Endometrium (tissue), 2 donors: ENCODE data around the gene TPBGL.

Experiments
- FAIRE-seq: peaks from 2 replicates; lab custom pipeline; 2012; peaks lifted over from hg19 to GRCh38; lab: Jason Lieb, UNC
- donor health status: control.
- donor health status: control.

TPBGL gene

DNA sequence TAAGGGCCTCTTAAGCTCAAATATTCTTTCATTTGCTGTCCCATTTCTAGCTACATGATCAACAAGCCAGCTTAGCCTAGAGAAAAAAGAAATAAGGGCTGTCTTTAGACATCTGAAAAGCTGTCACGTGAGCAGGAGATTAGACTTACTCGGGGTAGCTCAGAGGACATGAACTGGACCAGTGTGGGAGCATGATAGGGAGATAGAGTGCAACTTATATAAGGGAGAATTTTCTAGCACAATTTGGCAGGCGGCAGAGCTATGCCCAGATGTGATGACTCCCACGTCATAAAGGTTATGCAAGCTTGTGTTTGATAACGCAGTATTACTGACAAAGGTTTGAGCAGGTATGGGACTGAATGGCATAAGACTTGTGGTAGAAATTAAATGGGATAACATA is 28.2 kb upstream of the TPBGL start:
- FAIRE-seq: no peak

DNA sequence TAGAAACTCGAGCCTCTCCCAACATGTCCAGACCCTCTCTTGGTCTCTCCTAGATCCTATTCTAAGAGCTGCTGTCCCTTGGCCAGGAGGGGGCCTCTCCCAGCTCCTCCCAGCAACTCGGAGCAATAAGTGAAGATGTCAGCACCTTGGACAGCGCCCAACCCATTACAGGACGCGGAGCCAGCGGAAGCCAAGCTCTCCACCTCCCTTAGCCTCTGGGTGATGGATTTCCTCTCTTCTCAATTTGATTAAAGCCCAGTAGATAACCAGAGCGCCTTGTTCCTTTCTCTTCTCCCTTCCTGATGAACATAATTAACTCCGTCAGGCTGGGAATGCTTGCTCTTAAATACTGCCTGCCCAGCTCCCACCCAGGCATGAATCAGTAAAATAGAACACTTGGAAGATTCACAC is 26.2 kb upstream of the TPBGL start:
- FAIRE-seq: no peak

DNA sequence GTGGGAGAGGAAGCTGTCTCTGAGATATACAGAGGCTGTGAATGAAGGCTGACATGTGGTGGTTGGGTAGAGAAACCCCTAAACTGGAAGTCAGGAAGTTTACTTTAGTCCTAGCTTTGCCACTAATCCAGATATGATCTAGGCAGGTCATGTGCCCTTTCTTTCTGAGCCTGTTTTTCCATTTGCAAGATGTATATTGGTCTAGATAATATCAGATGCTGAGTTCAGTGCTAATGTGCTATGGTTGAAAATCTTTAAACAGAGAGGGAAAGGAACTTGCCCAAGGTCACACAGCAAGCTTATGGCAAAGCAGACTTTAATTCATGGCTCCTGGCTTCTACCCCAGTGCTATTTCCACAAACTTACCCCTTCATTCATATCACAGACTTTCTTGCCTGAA is 25.7 kb upstream of the TPBGL start:
- no peak for FAIRE-seq

DNA sequence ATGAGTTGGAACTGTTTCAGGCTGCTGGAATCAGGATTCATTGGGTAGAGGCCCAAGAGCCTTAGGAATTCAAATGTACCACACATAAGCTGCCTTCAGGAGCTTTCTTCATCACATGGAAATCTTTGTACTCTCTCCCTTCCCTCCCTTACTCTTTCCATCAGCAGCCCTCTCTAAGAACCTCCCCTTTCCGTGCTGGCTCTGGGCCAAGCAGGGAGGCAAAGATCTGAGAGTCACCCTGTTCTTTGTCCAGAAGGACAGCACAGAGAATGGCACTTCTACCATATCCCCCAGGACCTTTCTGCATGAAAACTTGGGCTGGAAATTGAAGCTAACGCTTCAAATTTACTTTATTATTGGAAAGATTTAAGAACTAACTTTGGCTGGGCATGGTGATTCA is 20.7 kb upstream of the TPBGL start:
- FAIRE-seq: no peak

DNA sequence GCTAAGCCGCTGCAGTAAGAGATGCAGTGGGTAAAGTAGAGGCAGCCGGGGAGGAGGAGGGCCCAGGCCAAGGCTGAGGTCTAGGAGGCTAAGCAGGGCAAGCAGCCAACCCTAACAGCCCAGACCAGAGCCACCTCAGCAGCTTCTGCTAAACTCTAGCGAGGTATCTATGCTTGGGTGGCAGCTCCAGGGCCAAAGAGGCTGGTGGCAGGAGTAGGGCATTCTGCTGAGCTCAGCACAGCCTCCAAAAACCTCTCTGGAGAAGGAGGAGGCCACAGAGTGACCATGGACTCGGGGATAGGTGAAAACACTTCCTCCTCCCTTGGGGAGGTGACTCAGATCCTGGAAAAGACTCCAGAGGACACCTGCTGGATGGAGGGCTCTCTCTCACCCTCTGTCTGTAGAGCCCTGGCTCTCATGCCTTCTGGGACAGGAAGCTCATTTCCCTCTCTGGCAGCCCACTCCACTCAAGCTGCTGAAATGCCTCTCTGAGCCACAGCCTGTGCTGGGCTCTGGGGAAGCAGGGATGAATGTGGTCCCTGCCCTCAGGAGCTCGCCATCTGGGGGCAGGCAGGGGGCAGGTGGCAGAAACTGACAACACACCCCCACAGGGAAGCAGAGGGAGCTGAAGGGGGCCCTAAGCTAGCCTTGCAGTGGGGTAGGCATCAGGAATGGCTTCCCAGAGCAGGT is 16.5 kb upstream of the TPBGL start:
- no peak for FAIRE-seq

DNA sequence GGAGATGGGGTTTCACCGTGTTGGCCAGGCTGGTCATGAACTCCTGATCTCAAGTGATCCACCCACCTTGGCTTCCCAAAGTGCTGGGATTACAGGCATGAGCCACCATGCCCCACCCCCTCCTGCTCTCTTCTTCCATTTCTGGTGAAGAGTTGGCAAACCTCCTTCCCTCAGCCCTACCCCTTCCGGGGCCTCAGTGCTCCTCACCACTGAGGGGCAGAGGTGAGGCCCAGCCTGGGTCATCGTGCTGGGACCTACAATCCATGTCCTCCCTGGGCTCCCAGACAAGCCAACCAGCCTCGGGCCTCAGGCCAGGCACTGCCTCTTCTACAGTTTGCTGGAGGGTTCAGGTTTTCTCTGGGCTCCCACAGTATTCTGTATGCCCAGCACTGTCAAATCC is 14.8 kb upstream of the TPBGL start:
- no peak for FAIRE-seq

DNA sequence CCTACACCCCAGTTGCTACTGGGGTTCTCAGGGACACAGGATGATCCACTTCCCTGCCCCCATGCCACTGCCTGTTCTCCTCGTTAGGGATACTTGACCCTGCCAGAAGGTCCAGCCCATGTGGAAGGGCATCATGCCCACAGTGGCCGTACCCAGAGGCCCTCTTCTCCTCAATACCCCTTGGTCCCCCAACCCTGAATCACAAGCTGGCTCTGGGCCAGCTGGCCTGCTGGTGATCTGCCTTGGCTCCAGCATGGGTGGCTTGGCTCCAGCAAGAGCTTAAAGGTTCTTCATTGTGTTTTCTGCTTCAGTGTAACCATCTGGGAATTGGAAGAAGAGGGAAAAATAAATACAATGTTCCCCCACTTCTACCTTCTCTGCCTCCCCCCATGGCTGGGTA is 11.1 kb upstream of the TPBGL start:
- FAIRE-seq: no peak

DNA sequence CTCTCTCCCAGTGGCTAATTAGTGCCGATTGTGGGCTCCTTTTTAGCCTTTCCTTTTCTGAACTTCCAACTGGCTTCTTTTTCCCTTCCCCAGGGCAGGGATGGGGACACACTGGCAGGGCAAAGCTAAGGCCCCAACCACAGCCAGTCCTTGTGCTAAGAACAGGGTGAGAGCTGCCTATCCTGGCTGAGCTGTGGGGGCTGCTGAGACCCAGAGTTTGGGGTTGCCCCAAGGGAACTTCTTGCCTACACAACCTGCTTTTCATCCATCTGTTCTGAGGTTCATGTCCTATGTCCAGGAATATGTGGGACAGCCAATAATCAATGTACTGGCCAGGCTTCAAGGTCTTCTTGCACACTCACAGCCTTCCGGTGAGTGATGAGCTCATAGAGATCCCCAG is 10.0 kb upstream of the TPBGL start:
- no peak for FAIRE-seq

DNA sequence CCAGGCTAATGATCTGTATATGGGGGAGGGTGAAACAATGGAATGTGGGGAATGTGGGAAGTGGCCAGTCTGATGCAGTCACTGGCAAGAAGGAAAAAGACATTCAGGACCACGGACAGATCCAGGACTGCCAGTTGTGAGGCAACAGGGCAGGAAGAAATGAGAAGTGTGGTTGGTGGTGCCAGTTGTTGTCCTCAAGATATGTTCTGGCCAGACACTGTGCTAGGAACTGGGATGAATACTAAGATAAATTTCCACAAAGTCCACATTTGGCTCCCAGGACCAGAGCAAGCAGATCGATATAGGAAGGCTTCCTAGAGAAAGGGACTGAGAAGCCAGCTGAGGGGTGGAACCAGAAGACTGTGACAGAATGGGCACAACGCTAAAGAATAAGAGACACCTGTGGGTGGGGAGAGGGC is 6.8 kb upstream of the TPBGL start:
- FAIRE-seq: no peak

DNA sequence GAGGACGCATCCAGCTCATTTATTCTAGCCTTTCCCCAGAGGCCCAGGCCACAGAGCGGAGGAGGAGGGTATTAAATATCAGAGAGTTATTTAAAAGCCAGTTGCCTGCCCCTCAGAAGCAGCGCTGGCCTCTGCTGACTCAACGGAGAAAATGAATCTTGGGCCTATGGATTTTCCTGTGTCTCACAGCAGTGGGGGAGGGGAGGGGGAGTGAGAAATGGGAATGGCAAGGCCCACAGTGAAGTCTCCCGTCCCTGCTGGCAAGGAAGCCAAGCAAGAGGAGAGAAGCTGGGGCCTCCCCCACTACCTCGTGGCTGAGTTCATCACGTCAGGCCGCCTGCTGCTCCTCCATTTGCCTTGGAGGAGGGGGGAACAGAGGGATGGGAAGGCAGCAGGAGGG is 4.5 kb upstream of the TPBGL start:
- no peak for FAIRE-seq

DNA sequence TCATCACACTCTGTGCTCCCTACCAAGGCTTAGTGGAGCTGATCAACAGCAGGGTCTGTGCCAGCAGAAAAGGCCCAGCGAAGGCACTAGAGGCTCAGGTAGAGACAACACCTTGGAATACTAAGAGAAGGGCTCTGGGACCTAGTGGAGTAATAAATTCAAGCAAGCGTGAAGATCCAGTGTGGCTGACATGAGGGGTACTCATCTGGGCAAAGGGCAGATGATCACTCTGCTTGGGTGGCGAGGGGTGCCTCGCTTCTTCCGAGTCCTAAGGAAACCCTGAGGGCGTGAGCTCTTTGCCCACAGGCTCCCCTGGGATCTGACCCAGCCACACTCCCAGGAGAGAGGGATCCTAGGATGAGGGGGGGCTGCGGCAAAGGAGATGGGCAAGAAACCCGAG is 3.5 kb upstream of the TPBGL start:
- no peak for FAIRE-seq

DNA sequence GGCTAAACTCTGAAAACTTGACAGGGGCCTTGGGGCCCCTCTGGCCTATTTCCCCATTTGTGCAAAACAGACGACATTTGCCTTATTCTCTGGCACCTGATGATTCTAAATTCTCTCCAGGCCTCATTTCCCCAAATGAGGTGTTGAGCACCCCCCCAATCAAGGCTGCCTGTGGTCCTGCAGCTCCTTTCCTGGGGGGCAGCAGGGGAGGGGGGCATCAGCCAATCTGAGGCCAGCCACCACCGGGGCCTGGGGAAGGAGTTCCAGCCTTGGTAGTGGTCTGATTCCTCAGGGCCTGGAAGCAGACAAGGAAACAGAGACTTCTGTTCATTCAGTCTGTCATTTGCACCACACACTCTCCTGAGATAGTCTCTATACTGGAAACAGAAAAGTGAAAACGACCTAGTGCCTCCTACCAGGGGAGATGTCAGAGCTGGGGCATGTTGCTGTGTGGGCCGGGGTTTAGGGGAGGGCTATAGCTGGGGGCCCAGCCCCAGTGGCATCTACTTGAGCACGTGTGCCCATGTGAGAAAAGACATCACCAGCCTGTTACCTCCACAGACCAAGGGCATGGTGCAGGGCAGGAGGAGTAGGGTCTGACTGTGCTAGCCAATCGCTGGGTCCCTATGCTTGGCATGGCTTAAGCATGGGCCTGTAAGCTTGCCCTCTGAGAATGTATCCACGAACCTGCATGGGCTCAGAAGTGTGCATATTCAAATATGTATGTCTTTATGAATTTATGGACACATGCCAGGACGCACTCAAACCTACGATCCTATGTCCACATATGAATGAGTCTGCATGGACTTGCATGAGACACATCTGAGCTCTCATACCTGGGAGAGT is 1.8 kb upstream of the TPBGL start:
- no peak for FAIRE-seq

DNA sequence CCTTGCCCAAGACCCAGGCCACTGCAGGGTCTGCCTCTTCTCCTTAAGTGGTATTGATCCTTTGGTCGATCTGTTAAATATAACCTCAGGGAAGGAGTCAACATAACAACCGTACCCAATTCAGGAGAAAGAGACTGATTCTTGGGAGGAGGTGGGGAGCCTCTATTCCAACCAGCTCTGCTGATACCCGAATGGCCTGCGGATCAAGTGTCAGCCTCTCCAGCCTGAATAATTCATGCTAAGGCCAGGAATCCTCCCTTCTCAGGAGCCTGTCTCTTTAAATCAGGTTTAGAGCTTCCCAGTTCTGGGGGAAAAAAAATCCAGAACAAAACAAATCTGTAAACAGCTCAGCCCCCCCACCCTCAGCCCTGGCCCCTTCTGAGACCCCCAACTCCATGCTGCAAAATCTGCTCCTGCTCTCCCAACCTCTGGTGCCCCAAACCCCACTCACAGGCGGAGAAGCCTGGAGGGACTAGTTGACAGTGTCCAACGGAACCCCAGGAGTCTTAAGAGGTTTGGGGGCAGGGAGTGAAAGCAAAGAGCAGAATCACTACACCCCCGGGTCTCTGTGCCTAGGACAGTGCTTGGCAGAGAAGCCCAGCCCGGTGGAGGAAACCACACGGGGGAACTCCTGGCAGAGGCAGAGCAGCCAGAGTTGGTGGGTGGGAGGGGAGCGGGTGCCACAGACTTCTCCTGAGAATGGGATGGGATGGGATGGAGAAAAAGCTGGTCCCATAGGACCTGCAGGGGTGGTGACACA is 863 bp upstream of the TPBGL start:
- no peak for FAIRE-seq

DNA sequence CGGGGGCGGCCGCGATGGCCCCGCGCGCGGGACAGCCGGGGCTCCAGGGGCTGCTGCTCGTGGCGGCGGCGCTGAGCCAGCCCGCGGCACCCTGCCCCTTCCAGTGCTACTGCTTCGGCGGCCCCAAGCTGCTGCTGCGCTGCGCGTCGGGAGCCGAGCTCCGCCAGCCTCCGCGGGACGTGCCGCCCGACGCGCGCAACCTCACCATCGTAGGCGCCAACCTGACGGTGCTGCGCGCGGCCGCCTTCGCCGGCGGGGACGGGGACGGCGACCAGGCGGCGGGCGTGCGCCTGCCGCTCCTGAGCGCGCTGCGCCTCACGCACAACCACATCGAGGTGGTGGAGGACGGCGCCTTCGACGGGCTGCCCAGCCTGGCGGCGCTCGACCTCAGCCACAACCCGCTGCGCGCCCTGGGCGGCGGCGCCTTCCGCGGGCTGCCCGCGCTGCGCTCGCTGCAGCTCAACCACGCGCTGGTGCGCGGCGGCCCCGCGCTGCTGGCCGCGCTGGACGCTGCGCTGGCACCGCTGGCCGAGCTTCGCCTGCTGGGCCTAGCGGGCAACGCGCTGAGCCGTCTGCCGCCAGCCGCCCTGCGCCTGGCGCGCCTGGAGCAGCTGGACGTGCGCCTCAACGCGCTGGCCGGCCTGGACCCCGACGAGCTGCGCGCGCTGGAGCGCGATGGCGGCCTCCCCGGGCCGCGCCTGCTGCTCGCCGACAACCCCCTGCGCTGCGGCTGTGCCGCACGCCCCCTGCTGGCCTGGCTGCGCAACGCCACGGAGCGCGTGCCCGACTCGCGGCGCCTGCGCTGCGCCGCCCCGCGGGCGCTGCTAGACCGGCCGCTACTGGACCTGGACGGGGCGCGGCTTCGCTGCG is 697 bp downstream of the TPBGL start:
- no peak for FAIRE-seq

DNA sequence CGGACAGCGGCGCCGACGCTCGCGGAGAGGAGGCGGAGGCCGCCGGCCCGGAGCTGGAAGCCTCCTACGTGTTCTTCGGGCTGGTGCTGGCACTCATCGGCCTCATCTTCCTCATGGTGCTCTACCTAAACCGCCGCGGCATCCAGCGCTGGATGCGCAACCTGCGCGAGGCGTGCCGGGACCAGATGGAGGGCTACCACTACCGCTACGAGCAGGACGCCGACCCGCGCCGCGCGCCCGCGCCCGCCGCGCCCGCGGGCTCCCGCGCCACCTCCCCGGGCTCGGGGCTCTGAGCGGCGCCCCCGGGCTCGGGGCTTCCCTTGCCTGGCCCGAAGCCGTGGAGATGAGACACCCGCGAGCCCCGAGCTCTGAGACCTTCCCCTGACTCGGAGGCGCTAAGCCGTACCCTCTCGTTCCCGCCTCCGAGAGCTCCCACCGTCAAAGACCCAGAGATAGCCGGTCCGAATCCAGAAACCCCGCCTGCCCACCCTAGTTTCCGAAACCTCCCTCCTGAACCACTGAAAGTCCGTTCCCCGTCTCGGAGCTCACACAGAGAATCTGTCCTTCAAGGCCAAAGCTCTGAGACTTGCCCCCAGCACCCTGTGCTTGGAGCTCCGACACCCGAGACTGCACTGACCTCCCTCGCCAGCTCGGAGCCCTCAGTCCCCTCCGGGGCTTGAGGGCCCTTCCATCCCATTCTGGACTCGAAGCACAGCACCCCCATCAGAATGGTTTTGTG is 1.5 kb downstream of the TPBGL start:
- FAIRE-seq: no peak

DNA sequence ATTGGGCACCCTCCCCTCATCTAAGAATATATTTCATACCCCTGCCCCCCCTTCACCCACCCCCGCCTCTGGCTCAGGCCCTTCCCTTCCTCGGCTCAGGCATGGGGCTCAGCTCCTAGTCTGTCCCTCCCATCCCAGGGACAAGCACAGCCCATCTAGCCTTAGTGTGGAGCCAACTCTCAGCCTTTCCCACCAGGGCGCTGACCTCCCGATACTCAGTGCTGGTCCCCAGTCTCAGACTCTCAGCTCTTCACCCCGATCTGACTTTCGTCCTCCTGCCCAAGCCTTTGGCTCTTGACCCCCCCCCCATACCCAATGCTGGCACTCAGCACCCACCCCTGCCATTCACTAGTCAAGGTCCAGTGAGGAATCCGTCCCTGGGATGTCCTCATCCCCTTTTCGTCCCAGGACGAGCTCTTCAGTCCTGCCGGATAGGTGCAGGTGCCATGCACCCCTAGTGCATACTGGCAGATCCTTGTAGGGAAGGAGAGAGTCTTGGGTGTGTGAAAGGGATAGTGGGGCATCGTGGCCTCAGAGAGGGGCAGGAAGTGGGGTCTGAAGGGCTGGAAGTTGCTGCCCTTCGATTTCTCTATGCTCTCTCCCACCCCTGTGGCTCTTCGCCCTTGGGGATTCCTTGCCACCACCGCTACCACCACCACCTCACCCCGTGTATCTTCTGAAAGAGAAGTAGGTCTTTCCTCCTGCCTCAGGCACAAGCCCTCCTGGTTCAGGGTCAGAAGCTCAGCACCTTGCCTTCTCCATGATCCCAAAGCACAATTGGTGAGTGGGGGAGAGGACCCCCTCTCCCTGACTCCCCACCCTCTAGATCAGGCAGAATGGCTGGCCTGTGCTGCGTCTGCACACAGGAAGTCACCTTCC is 2.4 kb downstream of the TPBGL start:
- no peak for FAIRE-seq

DNA sequence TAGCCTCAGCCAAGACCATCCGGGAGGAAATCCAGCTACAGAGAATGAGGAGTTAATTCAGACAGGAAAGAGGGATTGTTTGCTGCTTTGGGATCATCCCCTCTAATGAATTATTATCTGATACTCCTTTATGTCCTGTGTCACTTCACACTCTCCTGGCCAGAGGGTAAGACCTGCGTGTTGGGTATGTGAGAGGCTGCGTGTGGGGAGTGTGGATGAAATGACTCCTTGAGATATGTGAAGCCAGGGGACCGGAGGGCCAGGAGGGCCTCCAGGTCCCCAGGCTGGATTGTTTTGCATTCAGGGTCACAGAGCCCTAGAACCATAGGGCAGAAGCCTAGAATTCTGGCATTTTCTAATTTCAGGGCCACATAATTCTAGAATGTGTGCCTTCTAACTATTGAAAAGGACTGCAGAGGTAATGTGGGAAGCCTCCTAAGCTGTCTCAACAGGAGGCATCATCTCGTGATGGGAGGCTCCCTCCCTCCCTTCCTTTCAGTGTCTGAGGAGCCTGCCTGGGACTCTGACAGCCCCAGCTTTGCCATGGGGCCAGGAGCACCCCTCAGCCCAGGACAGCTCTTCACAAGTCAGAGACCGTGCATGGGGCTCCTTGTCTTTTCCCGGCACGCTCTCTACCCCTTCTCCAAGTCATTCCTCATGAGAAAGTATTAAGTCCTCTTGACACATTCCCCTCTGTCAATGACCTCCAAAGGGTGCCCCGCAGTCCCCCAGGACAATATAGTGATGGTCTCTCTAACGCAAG is 3.7 kb downstream of the TPBGL start:
- no peak for FAIRE-seq

DNA sequence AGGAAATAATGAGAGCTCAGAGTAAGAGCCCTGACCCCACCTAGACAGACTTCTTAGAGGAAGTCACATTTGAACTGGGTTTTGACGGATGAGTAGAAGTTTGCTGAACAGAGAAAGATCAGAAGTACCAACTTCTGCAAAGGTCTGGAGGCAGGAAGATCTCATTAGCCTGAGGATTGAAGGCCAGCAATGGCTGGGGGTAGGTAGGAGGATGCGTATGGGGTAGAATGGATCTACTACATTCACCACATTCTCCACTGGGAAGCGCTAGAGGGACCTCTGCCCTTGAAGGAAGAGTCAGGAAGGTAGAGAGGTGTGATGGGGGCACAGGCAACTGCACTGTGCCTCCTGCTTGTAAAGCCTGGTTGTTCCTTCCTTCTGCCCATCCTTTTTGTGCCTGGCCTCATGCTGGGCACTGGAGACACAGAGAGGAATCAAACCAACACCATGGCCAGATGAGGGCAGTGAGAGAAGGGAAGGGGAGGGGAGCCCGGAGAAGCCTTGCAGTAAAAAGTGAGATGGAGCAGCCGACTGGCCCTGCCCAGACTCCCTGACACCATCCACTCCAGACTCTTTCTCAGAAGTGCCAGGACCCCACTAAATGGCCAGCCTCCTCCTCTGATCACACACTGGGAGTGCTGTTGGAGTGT is 4.9 kb downstream of the TPBGL start:
- no peak for FAIRE-seq
